Type B pancreatic cell (in vitro differentiated cells): Measurements from ENCODE around the gene TFF2. TPM values are rescaled to one million over a fixed set of nuclear protein-coding genes. Genes with fewer than 3 reads are reported as not detected.

ENCODE experiments used
- DNase-seq: peaks from one replicate; pipeline ENCODE4 v3.0.0; 2021; ENCODE audit warnings: mixed read lengths; ENCODE audit not compliant: unreplicated experiment; ENCODE audit errors: extremely low spot score
- H3K27ac Mint-ChIP-seq: 2 replicates; pipeline ENCODE4 v1.8.0; 2021; ENCODE audit warnings: mild to moderate bottlenecking, mixed read lengths
- H3K27me3 Mint-ChIP-seq: 2 replicates; pipeline ENCODE4 v1.8.0; 2021; ENCODE audit warnings: mixed read lengths
- H3K36me3 Mint-ChIP-seq: 2 replicates; pipeline ENCODE4 v1.8.0; 2021; ENCODE audit warnings: mixed read lengths
- H3K4me1 Mint-ChIP-seq: one replicate; pipeline ENCODE4 v1.8.0; 2021; ENCODE audit warnings: mixed read lengths; ENCODE audit not compliant: unreplicated experiment
- H3K4me3 Mint-ChIP-seq: 2 replicates; pipeline ENCODE4 v1.8.0; 2021; ENCODE audit warnings: mild to moderate bottlenecking, mixed read lengths
- H3K9me3 Mint-ChIP-seq: 2 replicates; pipeline ENCODE4 v1.8.0; 2021; ENCODE audit warnings: mixed read lengths
- total RNA-seq: library from RNA; stranded (reverse); gene quantifications from 2 replicates; pipeline ENCODE4 v1.2.1, GENCODE V29; 2021; ENCODE audit warnings: low replicate concordance
- TF ChIP-seq, protein P1 (sequence below): fragments of 200-600 bp; sonication (generic); conservative IDR thresholded peaks from 2 replicates; pipeline ENCODE4 v1.5.0; 2021; ENCODE audit warnings: antibody characterized with exemption, mild to moderate bottlenecking

Gene TFF2
- total RNA-seq, 1 donor from 2014 or later, result 11.3 TPM

DNA sequence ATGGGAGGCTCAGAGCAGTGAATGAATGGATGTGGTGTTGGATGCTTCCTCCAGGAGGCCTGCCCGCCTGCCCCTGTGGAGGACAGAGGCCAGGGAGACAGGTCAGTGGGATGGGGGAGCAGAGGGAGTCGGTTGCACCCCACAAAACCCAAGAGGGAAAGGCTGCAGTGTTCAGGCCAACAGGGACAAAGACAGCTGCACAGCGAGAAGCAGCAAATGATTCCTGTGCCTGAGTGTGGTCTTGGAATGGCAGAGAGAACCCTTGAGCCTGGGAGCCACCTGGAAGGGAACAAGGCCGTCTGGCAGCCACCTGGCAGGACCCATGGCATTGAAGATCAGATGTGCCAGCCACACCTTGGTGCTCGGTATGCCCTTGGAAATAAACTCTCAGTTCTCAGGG, 43.7 kb downstream of the TFF2 start:
- Mint-ChIP-seq H3K4me1 (peaks cover 4% of the 10 kb centered on the region), H3K4me3 (no peak overlapping the region), H3K27me3 (peaks cover 6% of the 10 kb centered on the region), H3K9me3 (no peaks in the 10 kb centered on the region), H3K36me3 (no peaks in the 10 kb centered on the region), H3K27ac (no peak overlapping the region)
- DNase-seq, result no peak
- TF ChIP-seq, protein P1, sequence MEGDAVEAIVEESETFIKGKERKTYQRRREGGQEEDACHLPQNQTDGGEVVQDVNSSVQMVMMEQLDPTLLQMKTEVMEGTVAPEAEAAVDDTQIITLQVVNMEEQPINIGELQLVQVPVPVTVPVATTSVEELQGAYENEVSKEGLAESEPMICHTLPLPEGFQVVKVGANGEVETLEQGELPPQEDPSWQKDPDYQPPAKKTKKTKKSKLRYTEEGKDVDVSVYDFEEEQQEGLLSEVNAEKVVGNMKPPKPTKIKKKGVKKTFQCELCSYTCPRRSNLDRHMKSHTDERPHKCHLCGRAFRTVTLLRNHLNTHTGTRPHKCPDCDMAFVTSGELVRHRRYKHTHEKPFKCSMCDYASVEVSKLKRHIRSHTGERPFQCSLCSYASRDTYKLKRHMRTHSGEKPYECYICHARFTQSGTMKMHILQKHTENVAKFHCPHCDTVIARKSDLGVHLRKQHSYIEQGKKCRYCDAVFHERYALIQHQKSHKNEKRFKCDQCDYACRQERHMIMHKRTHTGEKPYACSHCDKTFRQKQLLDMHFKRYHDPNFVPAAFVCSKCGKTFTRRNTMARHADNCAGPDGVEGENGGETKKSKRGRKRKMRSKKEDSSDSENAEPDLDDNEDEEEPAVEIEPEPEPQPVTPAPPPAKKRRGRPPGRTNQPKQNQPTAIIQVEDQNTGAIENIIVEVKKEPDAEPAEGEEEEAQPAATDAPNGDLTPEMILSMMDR, result no peak

DNA sequence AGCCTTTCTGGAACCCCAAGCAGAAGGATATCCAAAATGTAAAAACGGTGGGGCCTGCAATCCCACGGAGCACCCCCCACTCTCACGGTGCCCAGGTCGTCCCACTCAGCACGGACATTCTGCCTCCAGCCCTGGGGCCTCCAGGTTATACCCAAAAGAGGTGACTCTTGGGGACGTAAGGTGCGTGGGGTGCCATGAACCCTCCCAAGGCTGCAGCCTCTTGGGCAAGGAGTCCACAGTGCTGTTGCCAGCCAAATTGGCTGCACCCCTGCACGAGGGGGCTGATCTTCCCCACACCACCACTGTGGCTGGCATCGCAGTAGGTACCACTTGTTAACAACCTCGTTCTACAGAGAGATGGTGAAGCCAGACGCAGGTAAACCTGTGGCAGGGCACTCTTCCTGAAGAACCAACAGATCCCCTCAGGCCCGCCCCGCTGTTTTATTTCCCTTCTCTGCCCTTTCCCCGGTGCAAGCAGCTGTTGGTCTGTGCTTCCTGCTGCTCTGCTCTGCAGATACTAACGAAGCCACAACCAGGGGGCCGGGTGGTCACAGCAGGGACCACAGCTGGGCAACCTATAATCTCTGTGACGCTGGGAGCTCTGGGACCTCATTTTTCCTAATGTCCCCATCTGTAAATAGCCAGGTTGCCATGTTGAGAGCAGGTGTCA, 44.3 kb downstream of the TFF2 start:
- H3K9me3 Mint-ChIP-seq, result no peaks in the 10 kb centered on the region
- peaks cover 6% of the 10 kb centered on the region for H3K27me3 Mint-ChIP-seq
- TF ChIP-seq, protein P1, result no peak
- H3K4me1 Mint-ChIP-seq, result peaks cover 4% of the 10 kb centered on the region
- no peak overlapping the region for H3K4me3 Mint-ChIP-seq
- H3K27ac Mint-ChIP-seq, result no peak overlapping the region
- H3K36me3 Mint-ChIP-seq, result no peaks in the 10 kb centered on the region
- DNase-seq, result no peak

DNA sequence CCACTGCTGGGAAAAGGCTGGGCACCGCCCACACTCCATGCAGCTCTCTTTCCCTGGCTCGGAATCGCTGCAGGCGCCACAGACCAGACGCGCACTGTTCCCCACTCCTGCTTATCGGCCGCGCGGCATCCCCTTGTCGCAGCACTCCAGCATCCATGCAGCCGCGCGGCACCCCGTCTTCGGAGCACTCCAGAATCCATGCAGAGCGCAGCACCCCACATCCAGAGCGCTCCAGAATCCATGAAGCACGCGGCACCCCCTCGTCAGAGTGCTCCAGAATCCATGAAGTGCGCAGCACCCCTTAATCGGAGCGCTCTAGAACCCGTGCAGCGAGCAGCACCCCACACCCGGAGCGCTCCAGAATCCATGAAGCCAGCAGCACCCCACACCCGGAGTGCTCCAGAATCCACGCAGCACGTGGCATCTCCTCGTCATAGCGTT, 45.1 kb downstream of the TFF2 start:
- H3K4me1 Mint-ChIP-seq, result peaks cover 4% of the 10 kb centered on the region

DNA sequence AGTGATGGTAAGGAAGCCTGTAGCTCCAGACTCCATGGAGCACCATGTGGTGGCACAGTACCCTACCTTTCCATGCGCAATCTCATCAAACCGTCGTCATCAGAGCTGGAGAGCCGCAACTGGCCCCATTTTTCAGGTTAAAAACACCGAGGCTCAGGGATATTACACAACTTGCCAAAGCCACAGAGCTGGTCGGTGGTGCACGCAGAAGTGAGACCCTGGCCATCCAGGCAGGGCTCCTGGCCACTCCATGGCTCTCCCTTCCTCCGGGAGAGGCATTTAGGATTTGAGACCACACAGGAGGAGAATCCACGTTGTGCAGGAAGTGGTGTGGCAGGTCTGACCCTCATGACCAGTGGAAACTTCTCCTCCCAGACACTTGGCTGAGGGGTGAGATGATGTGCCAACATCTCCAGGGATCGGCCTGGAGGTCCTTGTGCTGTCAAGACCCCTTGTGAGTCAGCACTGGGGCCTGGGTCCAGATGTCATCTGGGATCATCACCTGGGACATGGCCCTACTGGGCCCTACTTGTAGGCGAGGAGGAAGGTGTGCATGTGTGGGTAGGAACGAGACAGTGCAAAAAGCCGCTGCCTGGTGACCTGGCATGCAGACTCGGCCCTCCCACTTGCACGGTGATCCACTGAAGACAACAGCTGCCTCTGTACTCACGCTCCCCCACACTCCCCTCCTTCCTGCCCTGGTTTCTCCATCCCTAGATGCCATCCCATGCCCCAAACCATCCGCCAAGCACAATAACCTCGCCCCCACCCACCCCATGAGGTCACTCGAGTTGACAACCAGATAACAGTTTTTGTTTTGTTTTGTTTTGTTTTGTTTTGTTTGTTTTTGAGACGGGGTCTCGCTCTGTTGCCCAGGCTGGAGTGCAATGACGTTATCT, 46.0 kb downstream of the TFF2 start:
- TF ChIP-seq, protein P1, result no peak
- no peak overlapping the region for H3K27ac Mint-ChIP-seq
- peaks cover 3% of the 10 kb centered on the region for H3K27me3 Mint-ChIP-seq
- DNase-seq, result no peak
- no peaks in the 10 kb centered on the region for H3K9me3 Mint-ChIP-seq
- no peak overlapping the region for H3K4me3 Mint-ChIP-seq
- H3K36me3 Mint-ChIP-seq, result no peaks in the 10 kb centered on the region
- H3K4me1 Mint-ChIP-seq, result no peaks in the 10 kb centered on the region

More for the DNA sequence above, 45.1 kb downstream of the TFF2 start:
- no peak for DNase-seq
- Mint-ChIP-seq H3K27me3 (peaks cover 6% of the 10 kb centered on the region), H3K4me3 (no peak overlapping the region), H3K36me3 (no peaks in the 10 kb centered on the region), H3K9me3 (no peaks in the 10 kb centered on the region), H3K27ac (no peak overlapping the region)
- TF ChIP-seq, protein P1, result no peak

DNA sequence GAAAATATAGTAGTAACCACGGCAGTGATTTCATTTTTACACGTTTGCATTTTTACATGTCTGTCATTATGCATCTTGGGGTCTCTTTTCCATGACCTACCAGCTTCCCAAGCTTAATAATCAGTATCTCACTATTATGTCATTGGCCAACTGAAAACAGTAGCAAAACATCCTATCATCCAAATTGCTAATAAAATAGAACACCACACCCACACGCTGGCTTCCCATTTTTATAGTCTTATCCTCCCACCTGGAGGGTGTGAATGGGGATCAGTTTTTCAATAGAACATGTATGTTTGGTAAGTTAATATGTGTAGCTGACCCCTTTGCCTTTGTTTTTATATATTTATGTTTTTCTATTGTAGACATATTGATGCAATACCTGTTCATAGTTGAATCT, 47.4 kb downstream of the TFF2 start:
- peaks cover 3% of the 10 kb centered on the region for H3K27me3 Mint-ChIP-seq
- no peak overlapping the region for H3K27ac Mint-ChIP-seq
- no peaks in the 10 kb centered on the region for H3K4me1 Mint-ChIP-seq
- no peak overlapping the region for H3K4me3 Mint-ChIP-seq
- no peak for DNase-seq
- H3K9me3 Mint-ChIP-seq, result no peaks in the 10 kb centered on the region
- TF ChIP-seq, protein P1, result no peak
- H3K36me3 Mint-ChIP-seq, result no peaks in the 10 kb centered on the region
